Measurements from ENCODE around the gene DCLRE1C.

The DCLRE1C gene

DNA sequence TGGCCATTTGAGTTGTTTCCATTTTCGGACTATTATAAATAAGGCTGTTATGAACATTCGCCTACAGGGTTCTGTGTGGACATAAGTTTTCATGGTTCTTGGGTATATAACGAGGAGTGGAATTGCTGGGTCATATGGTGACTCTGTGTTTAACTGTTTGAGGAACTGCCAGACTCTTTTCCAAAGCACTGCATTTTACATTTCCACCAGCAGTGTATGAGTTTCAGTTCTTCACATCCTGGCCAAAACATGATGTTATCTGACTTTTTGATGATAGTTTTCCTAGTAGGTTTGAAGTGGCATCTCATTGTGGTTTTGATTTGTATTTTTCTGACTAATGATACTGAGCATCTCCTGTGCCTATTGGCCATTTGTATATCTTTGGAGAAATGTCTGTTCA, 69.8 kb downstream of the DCLRE1C start:
- TF ChIP-seq REST (IDR thresholded peaks at IDR 0.05; ENCODE audit: insufficient read depth in 1 of 2, low read depth in 2 of 2, low read length in 2 of 2) = no peak
- TF ChIP-seq SIN3A (IDR thresholded peaks at IDR 0.05; ENCODE audit: borderline replicate concordance, insufficient read depth, low read length) = no peak
- TF ChIP-seq FOXP2 (optimal IDR thresholded peaks at IDR 0.05; ENCODE audit: borderline replicate concordance, extremely low read depth, extremely low read length, insufficient read depth) = no peak
- TF ChIP-seq POLR2AphosphoS5 (IDR thresholded peaks at IDR 0.05; ENCODE audit: low read depth, low read length) = no peak
- no peak for TF ChIP-seq TAF1 (IDR thresholded peaks at IDR 0.05; ENCODE audit: borderline replicate concordance, insufficient read depth, low read length)

DNA sequence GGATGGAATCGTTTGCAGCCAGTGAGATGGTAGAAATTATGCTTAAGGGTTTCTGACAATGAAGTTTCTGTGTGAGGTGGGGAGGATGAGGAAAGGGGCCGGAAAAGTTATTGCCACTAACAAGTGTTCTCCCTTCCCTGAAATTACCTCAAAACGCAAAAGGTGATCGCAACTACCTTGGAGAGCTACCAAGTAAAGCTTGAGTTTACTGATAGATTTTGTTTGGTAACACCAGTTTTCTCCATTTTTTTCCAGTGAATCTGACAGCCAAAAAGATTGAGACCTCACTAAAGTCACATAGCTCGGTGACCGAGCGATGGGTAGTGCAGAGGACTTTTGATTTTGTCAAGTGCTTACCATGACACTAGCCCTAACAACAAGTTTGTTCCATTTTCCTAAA, 73.7 kb downstream of the DCLRE1C start:
- TF ChIP-seq FOXP2 (optimal IDR thresholded peaks at IDR 0.05; ENCODE audit: borderline replicate concordance, extremely low read depth, extremely low read length, insufficient read depth) (no peak), REST (IDR thresholded peaks at IDR 0.05; ENCODE audit: insufficient read depth in 1 of 2, low read depth in 2 of 2, low read length in 2 of 2) (peak; percentile 67 to 85)

- no peak for TF ChIP-seq POLR2AphosphoS5 (IDR thresholded peaks at IDR 0.05; ENCODE audit: low read depth, low read length)
- TF ChIP-seq FOXP2 (optimal IDR thresholded peaks at IDR 0.05; ENCODE audit: borderline replicate concordance, extremely low read depth, extremely low read length, insufficient read depth) = no peak
- no peak for TF ChIP-seq REST (IDR thresholded peaks at IDR 0.05; ENCODE audit: insufficient read depth in 1 of 2, low read depth in 2 of 2, low read length in 2 of 2)
- TF ChIP-seq TAF1 (IDR thresholded peaks at IDR 0.05; ENCODE audit: borderline replicate concordance, insufficient read depth, low read length) = no peak
- no peak for TF ChIP-seq SIN3A (IDR thresholded peaks at IDR 0.05; ENCODE audit: borderline replicate concordance, insufficient read depth, low read length)
Observed at GRCh38 chr10:14879928-14880193, 74.0 kb downstream of the DCLRE1C start.

DNA sequence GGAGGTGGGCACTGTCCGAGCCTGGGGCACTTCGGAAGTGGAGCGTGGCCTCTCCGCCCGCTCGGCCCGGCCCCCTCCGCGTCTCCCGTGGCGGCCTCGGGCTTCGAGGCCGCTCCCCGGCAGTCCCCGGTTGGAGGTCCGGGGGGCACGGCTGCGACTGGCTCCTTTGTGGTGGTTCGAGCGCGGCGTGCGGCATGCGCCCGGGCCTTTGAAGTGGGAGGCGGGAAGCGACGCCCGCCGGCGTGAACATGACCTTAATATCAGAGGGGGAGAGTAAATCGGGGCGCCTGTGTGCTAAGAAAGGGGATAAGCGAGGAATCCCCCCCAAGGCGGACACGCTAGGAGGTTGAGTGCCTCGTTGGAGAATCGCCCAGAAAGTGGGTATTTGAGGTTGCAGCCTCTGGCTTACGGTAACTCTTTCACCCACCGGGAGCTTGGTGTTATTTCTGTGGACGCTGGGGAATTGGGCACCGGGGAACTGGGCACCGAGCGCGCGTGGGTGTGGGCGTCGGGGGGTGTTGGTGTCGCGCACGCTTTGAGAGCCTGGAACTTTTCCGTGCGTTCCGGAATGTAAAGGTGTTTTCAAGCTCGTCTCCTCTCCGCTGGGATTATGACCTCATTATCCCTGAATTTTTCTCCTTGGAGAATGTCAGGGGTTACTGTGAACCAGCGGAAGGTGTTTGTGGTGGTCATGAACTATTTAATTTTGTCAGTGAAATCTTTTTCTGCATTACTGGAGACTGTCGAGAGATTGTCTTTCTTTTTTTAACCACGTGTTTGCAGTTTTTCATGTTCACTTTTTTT, 74.6 kb downstream of the DCLRE1C start:
- TF ChIP-seq REST (IDR thresholded peaks at IDR 0.05; ENCODE audit: insufficient read depth in 1 of 2, low read depth in 2 of 2, low read length in 2 of 2) = no peak
- TF ChIP-seq POLR2AphosphoS5 (IDR thresholded peaks at IDR 0.05; ENCODE audit: low read depth, low read length) = no peak
- TF ChIP-seq SIN3A (IDR thresholded peaks at IDR 0.05; ENCODE audit: borderline replicate concordance, insufficient read depth, low read length) = no peak
